HG03558 (cell line): ENCODE measurements around the gene GLRA2.
"Not testable (repeated sequence)": the region's sequence is repeated elsewhere in the genome, so short reads cannot be mapped to it uniquely, and the experiment has no call there.

ENCODE experiments used
- ATAC-seq: cut with Tn5 transposase; IDR thresholded peaks from one replicate; pipeline ENCODE4 v1.9.1; 2021; ENCODE audit warnings: moderate number of reproducible peaks; ENCODE audit not compliant: unreplicated experiment; ENCODE audit errors: extremely low read depth

Gene GLRA2

DNA sequence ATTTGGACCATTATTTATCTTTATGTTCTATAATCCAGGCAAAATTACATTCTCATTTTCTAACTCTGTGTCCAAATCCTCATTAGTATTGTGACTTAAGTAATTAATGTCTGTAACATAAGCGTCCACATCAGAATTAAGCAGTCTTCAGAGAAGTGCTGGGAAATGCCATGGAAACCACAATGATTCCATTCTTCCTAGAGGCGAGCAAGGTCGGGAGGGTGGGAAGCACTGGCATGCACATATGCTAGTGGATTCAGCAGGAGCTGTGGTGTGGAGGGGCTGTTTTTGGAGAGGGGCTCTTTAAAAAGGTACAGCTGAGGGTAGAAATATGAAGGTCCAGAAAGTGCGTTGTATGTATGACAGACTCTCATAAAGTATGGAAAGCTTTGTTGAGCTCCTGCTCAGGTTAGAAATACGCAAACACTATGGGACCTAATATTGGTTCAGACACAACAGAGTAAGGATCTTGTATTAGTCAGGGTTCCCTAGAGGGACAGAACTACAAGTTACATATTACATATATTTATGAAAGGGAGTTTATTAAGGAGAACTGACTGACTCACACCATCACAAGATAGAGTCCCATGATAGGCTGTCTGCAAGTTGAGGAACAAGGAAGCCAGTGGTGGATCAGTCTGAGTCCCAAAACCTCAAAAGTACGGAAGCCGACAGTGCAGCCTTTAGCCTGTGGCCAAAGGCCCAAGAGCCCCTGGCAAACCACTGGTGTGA, 61.5 kb downstream of the GLRA2 start:
- no peak for ATAC-seq

DNA sequence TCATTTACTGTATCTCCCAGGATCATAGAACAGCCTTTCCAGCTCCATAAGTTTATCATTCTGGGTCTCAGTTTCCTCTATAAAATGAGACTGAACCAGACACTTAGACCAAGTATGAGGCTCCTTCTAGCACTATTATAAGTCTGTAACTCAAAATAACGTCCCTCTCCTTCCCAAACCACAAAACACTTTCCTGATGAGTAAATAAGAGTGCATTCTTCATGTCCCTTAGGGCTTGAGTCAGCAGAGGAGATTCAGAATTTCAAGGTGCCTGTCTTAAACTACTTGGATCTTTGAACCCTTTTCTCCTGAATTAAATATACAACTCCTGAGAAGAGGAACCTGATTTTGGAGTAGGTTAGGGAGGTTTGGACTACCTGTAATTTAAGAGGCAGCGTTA, 62.6 kb downstream of the GLRA2 start:
- no peak for ATAC-seq

DNA sequence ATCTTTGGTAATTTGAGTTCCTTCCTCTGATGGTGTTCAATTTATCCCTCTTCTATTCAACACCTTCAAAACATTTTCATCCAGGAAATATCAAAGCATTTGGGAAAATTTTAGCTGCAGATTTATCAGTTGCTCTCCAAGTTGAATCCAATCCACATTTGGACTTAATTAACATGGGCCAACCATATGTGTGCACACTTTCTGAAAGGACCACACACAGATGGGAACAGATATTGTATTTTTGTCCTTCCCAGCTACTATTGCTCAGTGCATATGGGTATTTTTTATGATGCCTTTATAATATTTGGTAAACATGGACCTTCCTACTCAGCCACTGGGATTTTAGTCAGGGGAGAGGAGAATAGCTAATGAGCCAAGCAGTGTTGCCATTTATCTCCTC, 65.2 kb downstream of the GLRA2 start:
- no peak for ATAC-seq

DNA sequence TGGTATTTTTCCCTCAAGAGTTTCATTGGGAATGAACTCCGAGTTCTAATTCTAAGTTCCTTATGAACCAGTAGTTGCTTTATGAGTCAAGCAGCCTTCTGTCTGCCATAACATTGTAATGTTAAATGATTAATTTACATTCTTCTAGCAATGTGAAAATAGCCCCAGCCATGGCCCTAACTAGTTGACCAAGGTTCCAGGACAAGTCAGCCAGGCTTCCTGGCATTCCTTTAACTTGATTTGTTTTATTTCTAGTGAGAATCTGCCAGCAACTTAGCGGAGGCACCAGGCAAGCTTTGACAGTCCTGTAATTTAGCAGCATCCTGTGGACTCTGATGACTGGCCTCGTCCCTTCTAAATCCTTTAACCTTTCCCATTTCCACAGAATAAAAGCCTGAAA, 69.0 kb downstream of the GLRA2 start:
- ATAC-seq = no peak

DNA sequence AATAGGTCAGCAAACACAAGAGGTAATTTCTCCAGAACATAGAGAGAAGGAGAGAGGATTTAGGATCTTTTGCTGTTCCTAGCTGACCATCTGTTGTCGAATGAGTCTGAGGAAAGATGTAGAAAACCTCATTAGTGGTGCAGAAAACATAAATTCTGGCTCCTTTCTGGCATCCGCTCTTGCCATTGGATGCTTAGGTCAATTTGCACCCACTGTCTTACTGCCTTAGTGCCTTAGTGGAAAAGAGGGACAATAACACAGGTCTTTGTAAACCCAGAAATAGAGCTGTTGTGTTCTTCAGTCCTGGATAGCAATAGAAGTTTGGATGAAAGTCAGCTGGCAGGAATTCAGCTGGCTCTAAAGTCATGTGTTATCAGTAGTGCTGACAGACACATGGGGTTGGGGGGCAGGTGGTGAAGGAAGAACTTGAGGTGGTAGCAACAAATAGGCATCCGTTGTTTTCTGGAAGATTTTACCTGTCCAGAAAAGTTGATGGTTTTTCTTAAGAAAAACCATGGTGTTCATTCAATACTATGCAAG, 78.2 kb downstream of the GLRA2 start:
- ATAC-seq = no peak

DNA sequence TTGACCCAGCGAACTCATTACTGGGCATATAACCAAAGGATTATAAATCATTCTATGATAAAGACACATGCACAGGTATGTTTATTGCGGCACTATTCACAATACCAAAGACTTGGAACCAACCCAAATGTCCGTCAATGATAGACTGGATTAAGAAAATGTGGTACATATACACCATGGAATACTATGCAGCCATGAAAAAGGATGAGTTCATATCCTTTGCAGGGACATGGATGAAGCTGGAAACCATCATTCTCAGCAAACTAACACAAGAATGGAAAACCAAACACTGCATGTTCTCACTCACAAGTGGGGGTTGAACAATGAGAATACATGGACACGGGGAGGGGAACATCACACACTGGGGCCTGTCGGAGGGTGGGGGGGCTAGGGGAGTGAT, 83.1 kb downstream of the GLRA2 start:
- ATAC-seq = not testable (repeated sequence)

DNA sequence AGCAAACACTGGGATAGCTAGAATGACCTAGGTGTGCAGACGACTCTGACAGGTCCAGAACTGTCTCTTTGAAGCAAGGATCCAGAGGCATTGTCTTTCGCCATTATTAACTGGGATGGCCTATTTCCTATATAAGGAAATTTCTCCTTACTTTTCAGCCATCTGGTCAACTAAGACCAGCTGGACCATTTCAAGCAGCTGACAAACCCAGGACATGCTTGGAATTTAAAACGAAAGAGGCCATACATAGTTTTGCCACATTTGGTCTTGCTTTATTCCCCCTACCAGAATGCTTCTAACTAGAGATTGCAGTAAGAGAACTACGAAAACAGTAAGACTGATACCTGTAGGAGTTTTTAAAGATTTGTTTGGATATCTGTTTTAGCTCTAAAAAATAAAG, 87.0 kb downstream of the GLRA2 start:
- no peak for ATAC-seq

DNA sequence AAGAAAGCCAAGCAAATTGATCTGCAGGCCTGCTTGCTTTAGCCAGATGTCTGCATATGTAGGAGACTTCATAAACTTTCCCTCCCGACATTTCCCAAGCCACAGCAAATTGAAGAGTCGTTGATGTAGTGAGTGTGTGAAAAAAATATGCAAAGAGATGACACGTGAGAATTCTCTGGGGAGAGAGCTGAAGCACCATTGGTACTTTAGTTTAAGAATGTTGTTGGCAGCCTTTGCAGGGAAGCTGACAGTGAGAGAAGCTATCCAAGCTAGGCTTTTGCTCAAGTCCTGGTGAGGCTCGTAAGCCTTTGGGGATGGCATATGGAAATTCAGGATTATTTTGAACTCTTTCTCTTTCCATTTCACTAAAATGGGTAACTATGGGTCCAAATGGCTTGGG, 87.5 kb downstream of the GLRA2 start:
- ATAC-seq = no peak

DNA sequence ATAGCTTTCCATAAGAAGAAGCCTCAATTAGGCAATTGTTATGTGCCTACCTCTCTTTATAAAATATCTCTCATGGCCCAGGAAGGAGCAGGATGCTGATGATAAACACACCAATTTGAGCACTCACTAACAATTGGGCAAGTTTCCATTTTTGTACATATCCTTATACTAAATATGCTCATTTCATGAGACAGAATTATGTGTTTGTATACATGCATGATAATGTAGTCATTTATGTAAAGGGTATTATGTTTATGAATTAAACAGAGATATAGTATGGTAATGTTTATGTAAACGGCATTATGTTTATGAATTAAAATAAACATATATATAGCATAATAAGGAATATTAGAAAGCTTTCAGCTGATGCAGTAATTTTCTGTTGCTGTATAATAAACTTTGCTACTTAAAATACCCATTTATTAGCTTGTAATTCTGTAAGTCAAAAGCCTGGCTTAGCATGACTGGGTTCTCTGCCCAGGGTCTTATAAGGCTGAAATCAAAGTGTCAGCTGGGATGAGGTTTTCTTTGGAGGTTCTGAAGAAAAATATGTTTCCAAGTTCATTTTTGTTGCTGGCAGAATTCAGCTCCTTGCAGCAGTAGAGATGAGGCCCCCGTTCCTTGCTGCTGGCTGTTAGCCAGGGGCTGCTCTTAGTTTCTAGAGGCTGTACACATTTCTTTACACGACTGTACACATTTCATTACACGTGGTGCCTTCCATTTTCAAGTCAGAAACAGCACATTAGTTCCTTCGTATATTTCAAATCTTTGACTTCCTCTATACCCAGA, 89.0 kb downstream of the GLRA2 start:
- ATAC-seq = no peak

DNA sequence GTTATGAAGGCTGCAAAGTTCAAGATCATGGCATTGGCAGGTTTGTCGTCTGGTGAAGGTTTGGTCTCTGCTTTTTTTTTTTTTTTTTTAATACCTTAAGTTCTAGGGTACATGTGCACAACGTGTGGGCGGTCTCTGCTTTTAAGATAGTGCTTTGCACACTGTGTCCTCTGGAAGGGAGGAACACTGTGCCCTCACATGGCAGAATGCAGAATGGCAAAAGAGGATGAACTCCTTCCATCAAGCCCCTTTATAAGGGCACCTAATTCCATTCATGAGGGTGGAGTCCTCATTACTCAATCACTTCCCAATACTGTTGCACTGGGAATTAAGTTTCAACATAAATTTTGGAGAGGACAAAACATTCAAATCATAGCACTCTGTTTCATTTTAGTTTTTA, 101.4 kb downstream of the GLRA2 start:
- ATAC-seq = no peak

DNA sequence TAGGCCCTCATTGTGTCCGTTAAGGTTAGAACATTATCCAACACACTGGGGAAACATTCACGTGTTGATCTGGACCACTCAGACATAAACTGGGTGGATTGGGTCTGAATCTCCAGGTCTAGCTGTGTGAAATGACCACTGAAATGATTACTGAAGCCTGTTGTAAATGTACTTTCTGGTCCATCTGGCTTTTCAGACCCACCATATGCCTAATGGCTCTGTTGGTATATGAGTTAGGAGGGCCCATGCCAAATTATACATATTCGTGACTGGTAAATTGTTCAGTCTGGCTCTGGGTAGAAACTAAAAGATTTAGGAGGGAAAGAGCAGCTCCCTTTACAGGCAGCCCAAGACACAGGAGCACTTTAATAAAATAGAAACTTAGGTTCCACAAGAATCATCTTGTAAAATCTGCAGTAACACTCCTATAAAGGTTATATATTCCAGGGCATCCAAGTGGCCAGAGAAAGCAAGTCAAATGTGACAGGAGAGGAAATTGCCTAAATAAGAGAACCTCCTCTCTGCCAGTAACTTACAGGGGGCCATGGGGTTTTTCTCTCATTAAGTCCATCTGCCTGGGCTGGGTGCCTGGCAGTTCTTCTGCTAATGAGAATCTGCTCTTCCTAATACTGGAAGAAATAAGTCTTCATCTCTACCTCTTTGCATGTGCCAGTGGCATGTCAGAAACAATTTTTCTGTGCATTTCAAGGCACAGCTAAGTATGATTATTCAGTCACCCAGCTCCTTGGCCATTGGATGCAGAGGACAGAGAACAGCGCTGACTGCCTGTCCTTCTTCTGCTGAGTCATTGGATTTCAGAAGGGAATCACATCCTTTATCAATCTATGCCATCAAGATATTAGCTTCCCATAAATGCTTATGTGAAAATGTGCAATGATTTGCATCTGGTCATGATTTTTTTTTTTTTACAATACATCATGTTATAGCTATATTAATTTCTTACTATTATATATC, 112.6 kb downstream of the GLRA2 start:
- ATAC-seq = no peak

DNA sequence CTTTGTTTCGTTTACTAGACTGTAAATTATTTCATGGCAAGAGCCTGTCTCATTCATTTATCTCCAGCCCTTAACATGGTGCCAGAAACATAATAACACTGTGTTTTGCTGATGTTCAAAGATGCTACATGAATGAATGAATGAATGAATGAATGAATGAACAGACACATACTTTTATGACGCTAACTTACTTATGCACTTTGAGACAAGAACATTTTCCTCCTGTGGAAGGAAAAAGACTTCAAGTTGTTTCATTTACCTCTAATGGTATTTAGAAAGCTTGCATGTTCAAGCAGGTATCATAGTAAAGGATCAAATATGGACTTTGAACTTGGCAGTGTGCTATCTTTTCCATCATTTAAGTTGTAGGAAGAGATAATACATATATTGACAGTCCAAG, 131.6 kb downstream of the GLRA2 start:
- no peak for ATAC-seq

DNA sequence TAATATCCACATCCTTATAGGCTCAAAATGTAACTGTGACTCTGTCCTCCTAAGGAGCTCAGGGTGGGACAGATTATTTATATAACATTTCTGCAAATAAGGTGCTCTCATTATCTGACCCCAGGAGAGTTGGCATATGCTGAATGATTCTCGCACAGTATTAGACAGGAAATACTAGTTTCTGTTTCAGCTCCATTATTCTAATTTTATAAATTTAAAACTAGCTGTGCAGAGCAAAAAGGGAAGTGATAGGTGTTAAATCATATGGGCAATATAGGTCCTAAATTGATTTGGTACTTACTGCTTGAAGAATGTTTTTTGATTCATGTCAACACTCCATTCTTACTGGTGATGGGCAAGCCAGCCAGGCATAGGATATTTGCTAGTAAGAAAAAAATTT, 141.5 kb downstream of the GLRA2 start:
- peak; percentile 41 for ATAC-seq

DNA sequence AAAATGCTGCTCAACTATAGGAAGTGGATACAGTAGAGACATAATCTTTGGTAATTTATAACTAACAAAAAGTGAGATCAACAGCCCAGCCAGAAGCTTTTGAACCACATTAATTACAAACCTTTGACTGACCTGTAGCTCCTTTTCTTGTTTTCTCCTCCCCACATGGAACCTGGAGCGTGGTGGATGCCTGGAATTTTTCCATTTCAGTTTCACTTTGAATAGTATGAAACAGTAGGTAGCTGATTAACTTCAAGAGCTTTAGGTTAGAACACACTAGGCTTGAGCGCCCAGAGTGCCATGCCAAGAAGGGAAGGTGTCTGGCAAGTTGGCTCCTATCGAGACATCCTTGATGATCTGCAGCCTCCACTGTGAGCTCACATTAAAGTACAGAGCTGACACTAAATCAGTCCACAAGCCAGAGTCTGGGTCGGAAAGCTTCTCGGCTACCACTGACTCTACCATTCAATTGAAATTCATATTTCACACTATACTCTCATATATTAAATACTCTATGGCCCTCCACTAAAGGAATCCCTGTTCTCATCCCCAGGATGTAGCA, 143.4 kb downstream of the GLRA2 start:
- no peak for ATAC-seq

DNA sequence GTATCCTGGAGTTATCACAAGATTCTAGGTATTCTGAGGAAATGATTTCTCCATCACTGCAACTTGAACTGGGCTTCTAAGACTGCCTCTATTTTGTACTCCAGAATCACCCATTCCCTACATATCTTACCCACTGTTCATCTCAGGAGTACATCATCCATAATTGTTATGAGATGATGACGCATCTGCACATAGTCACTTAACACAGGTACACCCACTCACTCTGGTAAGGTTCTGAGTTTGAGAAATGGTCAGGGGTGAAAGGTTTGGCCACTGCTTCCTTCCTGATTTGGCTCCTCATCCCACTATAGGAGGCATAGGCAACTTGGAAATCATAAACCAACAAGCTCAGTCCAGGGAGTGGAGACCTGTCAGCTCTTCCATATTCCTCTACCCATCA, 143.9 kb downstream of the GLRA2 start:
- ATAC-seq = no peak

DNA sequence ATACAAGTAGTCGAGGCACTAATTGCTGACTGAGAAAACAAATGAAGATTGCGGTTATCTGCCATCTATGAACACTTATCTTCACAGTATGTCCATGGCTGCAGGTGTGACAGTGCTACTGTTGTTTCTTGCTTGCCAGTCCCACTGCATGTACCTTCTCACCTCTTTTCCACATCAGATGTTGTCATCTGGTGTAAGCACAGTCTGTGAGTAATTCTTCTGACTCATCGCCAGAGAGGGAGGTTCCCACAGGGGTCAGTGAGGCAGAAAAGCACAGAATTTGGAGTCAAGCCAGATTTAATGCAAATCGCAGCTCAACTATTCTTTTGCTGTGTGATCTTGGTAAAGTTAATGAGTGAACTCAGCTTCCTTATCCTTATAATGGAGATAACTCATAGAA, 144.4 kb downstream of the GLRA2 start:
- peak; percentile 92 for ATAC-seq

DNA sequence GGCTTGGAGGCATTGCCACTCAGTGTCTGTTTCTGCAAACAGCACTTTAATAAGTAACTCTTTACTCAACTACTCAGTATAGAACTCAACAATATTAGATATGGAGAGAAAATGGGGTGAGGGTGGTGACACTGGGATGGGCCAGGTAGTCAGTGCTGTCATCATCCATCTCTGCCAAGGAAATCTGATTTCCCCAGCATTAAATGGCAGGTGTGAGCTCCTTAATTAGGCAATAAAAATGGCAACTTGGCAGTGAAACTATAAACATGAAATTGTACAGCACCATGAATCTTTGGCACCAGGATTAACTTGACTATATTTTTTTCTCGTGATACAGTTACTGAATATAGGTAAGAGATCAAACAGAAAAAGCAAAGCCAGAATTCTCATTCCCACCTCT, 146.2 kb downstream of the GLRA2 start:
- ATAC-seq = no peak

DNA sequence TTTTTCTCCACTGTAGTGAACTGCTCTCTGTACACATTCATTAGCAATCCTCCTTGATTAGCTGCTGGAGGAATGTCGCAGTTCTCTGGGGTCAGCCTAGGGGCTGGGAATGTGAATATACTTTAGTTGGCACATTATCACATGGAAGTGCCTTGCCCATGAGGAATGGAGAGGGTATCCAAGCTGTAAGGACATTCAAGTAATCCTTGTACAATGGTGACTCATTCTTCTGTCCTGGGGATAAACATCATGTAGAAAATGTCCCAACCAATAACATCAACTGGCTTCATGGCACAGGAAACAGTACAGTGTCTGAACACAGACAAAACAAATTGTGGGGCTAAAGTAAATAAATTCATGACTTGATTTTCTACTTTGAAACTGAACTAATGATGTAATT, 147.1 kb downstream of the GLRA2 start:
- no peak for ATAC-seq

DNA sequence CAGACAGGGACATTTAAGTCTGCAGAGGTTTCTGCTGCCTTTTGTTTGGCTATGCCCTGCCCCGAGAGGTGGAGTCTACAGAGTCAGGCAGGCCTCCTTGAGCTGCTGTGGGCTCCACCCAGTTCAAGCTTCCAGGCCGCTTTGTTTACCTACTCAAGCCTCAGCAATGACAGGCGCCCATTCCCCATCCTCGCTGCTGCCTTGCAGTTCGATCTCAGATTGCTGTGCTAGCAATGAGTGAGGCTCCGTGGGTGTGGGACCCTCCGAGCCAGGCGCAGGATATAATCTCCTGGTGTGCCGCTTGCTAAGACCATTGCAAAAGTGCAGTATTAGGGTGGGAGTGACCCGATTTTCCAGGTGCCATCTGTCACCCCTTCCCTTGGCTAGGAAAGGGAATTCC, 159.0 kb downstream of the GLRA2 start:
- not testable (repeated sequence) for ATAC-seq

DNA sequence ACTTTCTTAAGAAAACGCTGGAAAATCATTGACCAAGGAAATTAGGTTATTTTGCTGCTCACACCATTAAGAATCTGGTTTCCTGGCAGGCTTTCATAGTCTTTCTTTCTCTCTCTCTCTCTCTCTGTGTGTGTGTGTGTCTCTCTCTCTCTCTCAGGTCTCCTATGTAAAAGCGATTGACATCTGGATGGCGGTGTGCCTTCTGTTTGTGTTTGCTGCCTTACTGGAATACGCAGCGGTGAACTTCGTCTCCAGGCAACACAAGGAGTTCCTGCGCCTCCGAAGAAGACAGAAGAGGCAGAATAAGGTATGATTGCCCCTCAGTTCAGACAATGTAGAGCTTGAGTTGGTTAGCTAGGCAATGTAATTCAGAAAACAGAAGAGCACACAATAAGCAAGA, 161.2 kb downstream of the GLRA2 start:
- ATAC-seq = no peak
